Activated CD4-positive, alpha-beta memory T cell treated with anti-CD3 and anti-CD28 coated beads, Interleukin-2, amount 10 ng/mL, durations not matched to agents 7 days and 5 days (primary cell): Measurements from ENCODE around the gene RETN. TPM values are rescaled to one million over a fixed set of nuclear protein-coding genes. Genes with fewer than 3 reads are reported as not detected.
A peak's percentile ranks its signal among the peaks of the same experiment; 100 is the strongest.

Experiments
- CTCF ChIA-PET: fragments of 350-600 bp; sonication (Branson Sonifier 250); formaldehyde crosslinking; loops from one replicate; lab custom pipeline; 2021; ENCODE audit warnings: antibody characterized with exemption, inconsistent platforms; lab: Charles Lee
- POLR2A ChIA-PET: fragments of 350-600 bp; sonication (Branson Sonifier 250); formaldehyde crosslinking; loops from one replicate; lab custom pipeline; 2021; ENCODE audit warnings: antibody characterized with exemption; lab: Charles Lee
- DNase-seq: peaks from one replicate; pipeline ENCODE4 v3.0.0-alpha.2; 2020
- H3K27ac Mint-ChIP-seq: one replicate; pipeline ENCODE4 v1.8.0; 2021; ENCODE audit warnings: mild to moderate bottlenecking, mixed read lengths
- H3K27me3 Mint-ChIP-seq: one replicate; pipeline ENCODE4 v1.8.0; 2021; ENCODE audit warnings: mixed read lengths
- H3K36me3 Mint-ChIP-seq: one replicate; pipeline ENCODE4 v1.8.0; 2021; ENCODE audit warnings: low read depth, mixed read lengths
- H3K4me1 Mint-ChIP-seq: one replicate; pipeline ENCODE4 v1.8.0; 2021; ENCODE audit warnings: mixed read lengths
- H3K4me3 Mint-ChIP-seq: one replicate; pipeline ENCODE4 v1.8.0; 2021; ENCODE audit warnings: mild to moderate bottlenecking, mixed read lengths
- H3K9me3 Mint-ChIP-seq: one replicate; pipeline ENCODE4 v1.8.0; 2021; ENCODE audit warnings: mixed read lengths
- total RNA-seq, 2 experiments: library from RNA; stranded (reverse); gene quantifications; one replicate each; pipeline ENCODE4 v1.2.3, GENCODE V29; 2021

RETN gene
- total RNA-seq, 2 experiments from 2014 or later = not detected

GRCh38 chr19:7629347-7630054 is 39.3 kb upstream of the RETN start, which contains the start of the genes PET100 and XAB2:
PET100 (plus strand) TSS chr19:7629793; CDS start chr19:7629834, 41 bp downstream.
XAB2 (minus strand) TSS chr19:7629545; CDS start chr19:7629527, 18 bp downstream.
- H3K4me1 Mint-ChIP-seq = peaks cover 37% of the 10 kb centered on the region
- H3K9me3 Mint-ChIP-seq = no peaks in the 10 kb centered on the region
- ChIA-PET POLR2A (interaction anchor here (0.6 to 4.7 kb wide), 31 partner anchors 9 to 700 kb away, joined by 3 to 35 read pairs (median 4); partner anchors contain the start of genes ARHGEF18, MAP2K7, MCOLN1 and PNPLA6), CTCF (interaction anchor here (0.7 to 2.1 kb wide), 8 partner anchors 23 to 530 kb away, joined by 3 to 26 read pairs (median 4); partner anchors contain the start of genes PNPLA6 and TRAPPC5)
- no peaks in the 10 kb centered on the region for H3K27me3 Mint-ChIP-seq
- peak; percentile 96 for DNase-seq
- peaks cover 15% of the 10 kb centered on the region for H3K36me3 Mint-ChIP-seq
- peak within 1 kb of the TSS; percentile 99 for H3K27ac Mint-ChIP-seq
- H3K4me3 Mint-ChIP-seq = peak within 1 kb of the TSS; percentile 99

GRCh38 chr19:7631577-7631976 is 37.3 kb upstream of the RETN start:
- peaks cover 14% of the 10 kb centered on the region for H3K36me3 Mint-ChIP-seq
- peak overlapping the region; percentile 10 for H3K4me3 Mint-ChIP-seq
- no peak for DNase-seq
- ChIA-PET POLR2A (interaction anchor here (0.9 to 2.4 kb wide), 2 partner anchors 13 to 17 kb away, joined by 4 to 5 read pairs; no protein-coding TSS in a partner anchor), CTCF (no interaction called here)
- no peak overlapping the region for H3K27ac Mint-ChIP-seq
- no peaks in the 10 kb centered on the region for H3K27me3 Mint-ChIP-seq
- no peaks in the 10 kb centered on the region for H3K9me3 Mint-ChIP-seq
- H3K4me1 Mint-ChIP-seq = peaks cover 44% of the 10 kb centered on the region

GRCh38 chr19:7632340-7633203 is 36.3 kb upstream of the RETN start:
- Mint-ChIP-seq H3K4me1 (peaks cover 48% of the 10 kb centered on the region), H3K27ac (no peak overlapping the region), H3K27me3 (no peaks in the 10 kb centered on the region), H3K36me3 (peaks cover 11% of the 10 kb centered on the region), H3K4me3 (no peak overlapping the region), H3K9me3 (no peaks in the 10 kb centered on the region)
- DNase-seq = no peak
- ChIA-PET CTCF (interaction anchor here (1.2 kb wide), 1 partner anchor 48 kb away, joined by 4 read pairs; the partner anchor contains the start of gene TRAPPC5), POLR2A (interaction anchor here (0.6 to 0.7 kb wide), 2 partner anchors 8 to 9 kb away, joined by 3 read pairs; no protein-coding TSS in a partner anchor)

GRCh38 chr19:7633698-7634097 is 35.2 kb upstream of the RETN start, which contains the start of gene PCP2:
PCP2 (minus strand) TSS chr19:7633719; CDS start chr19:7633457, 262 bp downstream.
- Mint-ChIP-seq H3K27ac (no peak within 1 kb of the TSS), H3K4me3 (no peak within 1 kb of the TSS), H3K36me3 (peaks cover 15% of the 10 kb centered on the region), H3K9me3 (no peaks in the 10 kb centered on the region), H3K4me1 (peaks cover 47% of the 10 kb centered on the region), H3K27me3 (no peaks in the 10 kb centered on the region)
- CTCF ChIA-PET = no interaction called here
- no peak for DNase-seq
- POLR2A ChIA-PET = interaction anchor here (1.2 kb wide), 1 partner anchor 11 kb away, joined by 3 read pairs; no protein-coding TSS in a partner anchor

- peak overlapping the region; percentile 20 for H3K4me3 Mint-ChIP-seq
- no peak for DNase-seq
- peaks cover 44% of the 10 kb centered on the region for H3K4me1 Mint-ChIP-seq
- H3K36me3 Mint-ChIP-seq = peaks cover 27% of the 10 kb centered on the region
- peaks cover 6% of the 10 kb centered on the region for H3K9me3 Mint-ChIP-seq
- ChIA-PET POLR2A (interaction anchor here (1.1 to 1.5 kb wide), 2 partner anchors 11 to 12 kb away, joined by 3 to 4 read pairs; no protein-coding TSS in a partner anchor), CTCF (interaction anchor here (0.9 kb wide), 1 partner anchor 16 kb away, joined by 3 read pairs; no protein-coding TSS in a partner anchor)
- H3K27ac Mint-ChIP-seq = no peak overlapping the region
- no peaks in the 10 kb centered on the region for H3K27me3 Mint-ChIP-seq
Measured at GRCh38 chr19:7635670-7636069, 33.2 kb upstream of the RETN start.

- peak overlapping the region; percentile 79 for H3K4me3 Mint-ChIP-seq
Measured at GRCh38 chr19:7636317-7636690, 32.5 kb upstream of the RETN start.

GRCh38 chr19:7636691-7637373 is 32.0 kb upstream of the RETN start, which contains the start of gene STXBP2:
STXBP2 (plus strand) TSS chr19:7637110; CDS start chr19:7637150, 40 bp downstream.
- Mint-ChIP-seq H3K9me3 (peaks cover 6% of the 10 kb centered on the region), H3K4me3 (peak within 1 kb of the TSS; percentile 79), H3K4me1 (peaks cover 38% of the 10 kb centered on the region), H3K36me3 (peaks cover 29% of the 10 kb centered on the region), H3K27ac (peak within 1 kb of the TSS; percentile 84), H3K27me3 (no peaks in the 10 kb centered on the region)
- CTCF ChIA-PET = interaction anchor here (1.8 to 2.4 kb wide), 2 partner anchors 44 to 68 kb away, joined by 12 to 15 read pairs; partner anchors contain the start of gene TRAPPC5
- DNase-seq = peak; percentile 94
- POLR2A ChIA-PET = interaction anchor here (0.6 to 2.7 kb wide), 9 partner anchors 9 to 537 kb away, joined by 3 to 35 read pairs (median 3); partner anchors contain the start of genes PET100, TRAPPC5 and XAB2

More at GRCh38 chr19:7636317-7636690, 32.5 kb upstream of the RETN start:
- peaks cover 29% of the 10 kb centered on the region for H3K36me3 Mint-ChIP-seq
- H3K27ac Mint-ChIP-seq = peak overlapping the region; percentile 84
- ChIA-PET POLR2A (interaction anchor here (1.1 to 1.5 kb wide), 2 partner anchors 11 to 12 kb away, joined by 3 to 4 read pairs; no protein-coding TSS in a partner anchor), CTCF (interaction anchor here (2.4 kb wide), 1 partner anchor 45 kb away, joined by 15 read pairs; the partner anchor contains the start of gene TRAPPC5)
- no peaks in the 10 kb centered on the region for H3K27me3 Mint-ChIP-seq
- peaks cover 6% of the 10 kb centered on the region for H3K9me3 Mint-ChIP-seq
- no peak for DNase-seq
- peaks cover 40% of the 10 kb centered on the region for H3K4me1 Mint-ChIP-seq

GRCh38 chr19:7637374-7638256 is 31.2 kb upstream of the RETN start:
- Mint-ChIP-seq H3K27ac (peak overlapping the region; percentile 84), H3K9me3 (peaks cover 6% of the 10 kb centered on the region), H3K27me3 (no peaks in the 10 kb centered on the region), H3K4me1 (peaks cover 37% of the 10 kb centered on the region), H3K4me3 (peak overlapping the region; percentile 79), H3K36me3 (peaks cover 29% of the 10 kb centered on the region)
- peak; percentile 33 for DNase-seq
- POLR2A ChIA-PET = interaction anchor here (0.6 to 2.7 kb wide), 11 partner anchors 9 to 538 kb away, joined by 3 to 35 read pairs (median 4); partner anchors contain the start of genes PET100, TRAPPC5 and XAB2
- CTCF ChIA-PET = interaction anchor here (1.3 to 2.4 kb wide), 3 partner anchors 43 to 161 kb away, joined by 3 to 15 read pairs (median 12); partner anchors contain the start of gene TRAPPC5

- Mint-ChIP-seq H3K27me3 (no peaks in the 10 kb centered on the region), H3K4me3 (peak overlapping the region; percentile 44), H3K4me1 (peaks cover 37% of the 10 kb centered on the region), H3K9me3 (peaks cover 6% of the 10 kb centered on the region), H3K36me3 (peaks cover 35% of the 10 kb centered on the region), H3K27ac (no peak overlapping the region)
- ChIA-PET CTCF (interaction anchor here (1.8 kb wide), 1 partner anchor 71 kb away, joined by 12 read pairs; no protein-coding TSS in a partner anchor), POLR2A (interaction anchor here (2.7 kb wide), 1 partner anchor 11 kb away, joined by 35 read pairs; the partner anchor contains the start of genes PET100 and XAB2)
- DNase-seq = no peak
Measured at GRCh38 chr19:7638802-7639465, 29.9 kb upstream of the RETN start.

GRCh38 chr19:7639863-7640348 is 28.9 kb upstream of the RETN start:
- no peak overlapping the region for H3K27ac Mint-ChIP-seq
- H3K4me3 Mint-ChIP-seq = peak overlapping the region; percentile 24
- POLR2A ChIA-PET = no interaction called here

More at GRCh38 chr19:7639863-7640348, 28.9 kb upstream of the RETN start:
- no peaks in the 10 kb centered on the region for H3K27me3 Mint-ChIP-seq
- H3K4me1 Mint-ChIP-seq = peaks cover 37% of the 10 kb centered on the region
- H3K9me3 Mint-ChIP-seq = peaks cover 6% of the 10 kb centered on the region
- peaks cover 42% of the 10 kb centered on the region for H3K36me3 Mint-ChIP-seq
- CTCF ChIA-PET = no interaction called here
- no peak for DNase-seq
